ENCODE measurements around the gene POLL.
"Not testable (repeated sequence)": the region's sequence is repeated elsewhere in the genome, so short reads cannot be mapped to it uniquely, and the experiment has no call there.

Gene POLL

GRCh38 chr10:101611096-101611905 lies 23.2 kb upstream of the POLL start:
- peak in 1 of 5 experiments; percentile 24 for DNase-seq

- DNase-seq = no peak
Observed at GRCh38 chr10:101609481-101609880, 21.4 kb upstream of the POLL start.

- no peak for DNase-seq
Observed at GRCh38 chr10:101607124-101607523, 19.1 kb upstream of the POLL start.

GRCh38 chr10:101602761-101603398 lies 14.8 kb upstream of the POLL start:
- peak in 4 of 5 experiments; percentile 5 to 77 (median 41) for DNase-seq

- DNase-seq = no peak
Observed at GRCh38 chr10:101601541-101601940, 13.5 kb upstream of the POLL start.

- DNase-seq = no peak
Observed at GRCh38 chr10:101597091-101597900, 9.2 kb upstream of the POLL start.

GRCh38 chr10:101595591-101596433 lies 7.8 kb upstream of the POLL start:
- no peak for DNase-seq

- DNase-seq = not testable (repeated sequence)
Observed at GRCh38 chr10:101593331-101593730, 5.3 kb upstream of the POLL start.

- DNase-seq = no peak
Observed at GRCh38 chr10:101588879-101589278, 822 bp upstream of the POLL start.

- no peak for DNase-seq
Observed at GRCh38 chr10:101585841-101586240, 2.2 kb downstream of the POLL start.

GRCh38 chr10:101580486-101581399 lies 7.3 kb downstream of the POLL start:
- no peak for DNase-seq

GRCh38 chr10:101579516-101579870 lies 8.6 kb downstream of the POLL start:
- no peak for DNase-seq

- no peak for DNase-seq
Observed at GRCh38 chr10:101578803-101579515, 9.1 kb downstream of the POLL start.

- DNase-seq = no peak
Observed at GRCh38 chr10:101578192-101578591, 9.9 kb downstream of the POLL start.

GRCh38 chr10:101577121-101577871 lies 10.8 kb downstream of the POLL start:
- no peak for DNase-seq

- no peak for DNase-seq
Observed at GRCh38 chr10:101576211-101576863, 11.7 kb downstream of the POLL start.

GRCh38 chr10:101575580-101576210 lies 12.4 kb downstream of the POLL start:
- DNase-seq = no peak

GRCh38 chr10:101575091-101575490 lies 13.0 kb downstream of the POLL start:
- no peak for DNase-seq
